ENCODE data around the gene GSG1L.

GSG1L gene

GRCh38 chr16:28063591-28064061 is at the start of gene GSG1L:
Gene GSG1L (minus strand): TSS chr16:28063714. CDS start chr16:28063424, 290 bp downstream.
- no peak for DNase-seq (ENCODE audit: low spot score)

GRCh38 chr16:28112908-28113307 is 49.4 kb upstream of the GSG1L start:
- DNase-seq (ENCODE audit: low spot score): no peak

GRCh38 chr16:28110977-28111376 is 47.5 kb upstream of the GSG1L start:
- DNase-seq (ENCODE audit: low spot score): no peak

GRCh38 chr16:28110479-28110878 is 47.0 kb upstream of the GSG1L start:
- DNase-seq (ENCODE audit: low spot score): no peak

- no peak for DNase-seq (ENCODE audit: low spot score)
These were observed 46.6 kb upstream of the GSG1L start for GRCh38 chr16:28110074-28110473.

- no peak for DNase-seq (ENCODE audit: low spot score)
These were observed 45.2 kb upstream of the GSG1L start for GRCh38 chr16:28108590-28109247.

- DNase-seq (ENCODE audit: low spot score): no peak
These were observed 43.7 kb upstream of the GSG1L start for GRCh38 chr16:28107232-28107631.

GRCh38 chr16:28106467-28107215 is 43.1 kb upstream of the GSG1L start:
- DNase-seq (ENCODE audit: low spot score): no peak

GRCh38 chr16:28105954-28106353 is 42.4 kb upstream of the GSG1L start:
- DNase-seq (ENCODE audit: low spot score): no peak

GRCh38 chr16:28105297-28105696 is 41.8 kb upstream of the GSG1L start:
- no peak for DNase-seq (ENCODE audit: low spot score)

- no peak for DNase-seq (ENCODE audit: low spot score)
These were observed 40.9 kb upstream of the GSG1L start for GRCh38 chr16:28104404-28104803.

GRCh38 chr16:28103516-28104170 is 40.1 kb upstream of the GSG1L start:
- DNase-seq (ENCODE audit: low spot score): no peak

- DNase-seq (ENCODE audit: low spot score): no peak
These were observed 38.0 kb upstream of the GSG1L start for GRCh38 chr16:28101533-28101890.

GRCh38 chr16:28100810-28101532 is 37.5 kb upstream of the GSG1L start:
- no peak for DNase-seq (ENCODE audit: low spot score)

- DNase-seq (ENCODE audit: low spot score): no peak
These were observed 35.7 kb upstream of the GSG1L start for GRCh38 chr16:28098959-28099945.

GRCh38 chr16:28098171-28098958 is 34.9 kb upstream of the GSG1L start:
- no peak for DNase-seq (ENCODE audit: low spot score)

GRCh38 chr16:28096983-28097899 is 33.7 kb upstream of the GSG1L start:
- no peak for DNase-seq (ENCODE audit: low spot score)

- no peak for DNase-seq (ENCODE audit: low spot score)
These were observed 29.8 kb upstream of the GSG1L start for GRCh38 chr16:28093385-28093725.

GRCh38 chr16:28092721-28093384 is 29.3 kb upstream of the GSG1L start:
- no peak for DNase-seq (ENCODE audit: low spot score)

Measured in AG08396 (cell line).